ENCODE results near the gene PRKCG.

- TF ChIP-seq CTCF (conservative IDR thresholded peaks at IDR 0.05) (no peak), EZH2 (IDR thresholded peaks at IDR 0.05; ENCODE audit: low read depth) (no peak)
These were observed 33.0 kb downstream of the PRKCG start for GRCh38 chr19:53915000-53915399.
